Stimulated activated naive B cell treated with anti-CD40 and anti-IgM and Interleukin-4, amounts not matched to agents 10 μg/mL and 1 μg/mL and 100 μg/mL, for 72 hours (primary cell): ENCODE results near the gene GBX1.
A peak's percentile ranks its signal among the peaks of the same experiment; 100 is the strongest.

Experiments
- ATAC-seq, 2 donors: fragments of 150-1000 bp; cut with Tn5 transposase; replicated peaks; 2 replicates each; pipeline ENCODE4 v1.10.0; 2021; ENCODE audit warnings: moderate library complexity in 1 of 2
- DNase-seq: peaks from one replicate; pipeline ENCODE4 v3.0.0; 2021
- H3K27ac Mint-ChIP-seq: one replicate; pipeline ENCODE4 v1.8.0; 2022; ENCODE audit warnings: mild to moderate bottlenecking, mixed read lengths
- H3K27me3 Mint-ChIP-seq, 2 donors: one replicate each; pipeline ENCODE4 v1.8.0; 2022; ENCODE audit warnings: mixed read lengths in 2 of 2
- H3K36me3 Mint-ChIP-seq, 2 donors: one replicate each; pipeline ENCODE4 v1.8.0; 2022; ENCODE audit warnings: mixed read lengths in 2 of 2, mild to moderate bottlenecking in 1 of 2
- H3K4me1 Mint-ChIP-seq, 2 donors: one replicate each; pipeline ENCODE4 v1.8.0; 2022; ENCODE audit warnings: mixed read lengths in 2 of 2, mild to moderate bottlenecking in 1 of 2
- H3K4me3 Mint-ChIP-seq, 2 donors: one replicate each; pipeline ENCODE4 v1.8.0; 2022; ENCODE audit warnings: mild to moderate bottlenecking in 2 of 2, mixed read lengths in 2 of 2, moderate library complexity in 1 of 2
- H3K9me3 Mint-ChIP-seq, 2 donors: one replicate each; pipeline ENCODE4 v1.8.0; 2022; ENCODE audit warnings: mixed read lengths in 2 of 2, mild to moderate bottlenecking in 1 of 2

GBX1 gene

GRCh38 chr7:151173386-151174245, 6.1 kb upstream of the GBX1 start:
- Mint-ChIP-seq H3K36me3 (peaks cover 3% of the 10 kb centered on the region in 2 donors), H3K9me3 (peaks cover 0 to 2% of the 10 kb centered on the region in 2 donors), H3K27ac (no peak overlapping the region), H3K27me3 (peaks cover 61 to 85% of the 10 kb centered on the region in 2 donors), H3K4me1 (peaks cover 9 to 10% of the 10 kb centered on the region in 2 donors), H3K4me3 (no peak overlapping the region)
- DNase-seq (no peak), ATAC-seq (no peak)

DNA sequence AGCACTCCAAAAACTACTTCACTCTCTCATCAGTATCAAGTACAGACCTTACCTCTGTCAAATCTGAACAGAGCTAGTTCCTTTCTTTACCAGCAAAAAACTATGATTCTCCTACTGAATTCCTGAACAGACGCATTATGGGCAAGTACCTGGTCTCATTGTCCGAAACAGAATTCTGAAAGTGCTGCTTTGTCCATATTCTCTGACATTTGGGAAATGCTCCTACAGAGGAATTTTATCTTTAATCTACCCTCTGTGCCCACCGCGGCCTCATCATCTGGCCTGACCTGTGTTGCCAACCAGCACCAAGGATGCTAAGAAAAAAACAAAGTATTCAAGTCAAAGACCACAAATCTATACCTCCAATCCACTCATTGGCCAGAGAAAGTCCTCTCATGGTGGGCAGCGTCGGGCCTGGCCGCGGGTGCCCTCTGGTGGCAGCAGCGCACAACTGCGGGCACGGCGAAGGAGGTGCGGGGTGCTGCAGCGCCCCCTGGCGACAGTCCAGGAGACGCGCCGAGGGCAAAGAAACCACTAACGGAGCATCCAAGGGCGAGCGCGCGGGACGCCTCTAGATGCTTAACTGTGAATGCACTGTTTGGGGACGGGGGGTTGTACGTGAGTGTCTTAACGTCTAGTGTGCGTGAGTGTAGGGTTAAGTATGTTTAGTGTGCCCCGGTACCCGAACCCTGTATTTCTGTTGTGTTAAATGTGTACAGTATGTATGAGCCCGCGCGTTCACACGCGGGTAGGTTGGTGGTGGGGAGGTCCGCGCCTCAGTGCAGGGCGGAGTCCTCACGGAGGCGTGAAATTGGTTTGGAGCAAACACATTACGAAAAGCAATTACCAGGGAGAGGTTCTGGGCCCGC, 5.0 kb upstream of the GBX1 start:
- peaks cover 63 to 81% of the 10 kb centered on the region in 2 donors for H3K27me3 Mint-ChIP-seq

DNA sequence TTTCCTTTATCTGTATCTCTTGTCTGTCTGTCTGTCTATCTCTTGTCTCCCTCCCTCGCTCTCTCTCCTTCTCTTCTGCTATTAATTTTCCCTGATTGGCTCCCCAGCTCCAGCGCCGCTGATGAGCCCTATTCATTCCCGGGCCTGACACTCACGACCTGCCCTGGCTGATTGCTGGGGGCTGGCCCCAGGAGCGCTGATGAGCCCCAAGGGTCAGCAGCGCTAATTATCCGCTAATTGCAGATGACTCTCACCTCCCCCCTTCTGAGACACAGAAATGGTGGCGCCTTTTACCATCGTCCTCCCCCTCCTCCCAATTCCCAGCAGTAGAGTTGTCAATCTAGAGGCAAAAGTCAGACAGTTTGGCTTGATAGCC, 1.3 kb upstream of the GBX1 start:
- Mint-ChIP-seq H3K36me3 (peaks cover 0 to 3% of the 10 kb centered on the region in 2 donors), H3K4me1 (peaks cover 16 to 25% of the 10 kb centered on the region in 2 donors), H3K27me3 (peaks cover 43 to 64% of the 10 kb centered on the region in 2 donors), H3K27ac (no peak overlapping the region), H3K9me3 (no peaks in the 10 kb centered on the region), H3K4me3 (peak overlapping the region; percentile 24 to 75)
- DNase-seq (no peak), ATAC-seq (no peak)

More for the DNA sequence above, 5.0 kb upstream of the GBX1 start:
- DNase-seq: peak; percentile 60
- H3K4me1 Mint-ChIP-seq: peaks cover 13 to 15% of the 10 kb centered on the region in 2 donors
- peak; percentile 72 to 76 for ATAC-seq
- H3K9me3 Mint-ChIP-seq: peaks cover 0 to 2% of the 10 kb centered on the region in 2 donors
- H3K36me3 Mint-ChIP-seq: peaks cover 3% of the 10 kb centered on the region in 2 donors
- H3K27ac Mint-ChIP-seq: peak overlapping the region; percentile 17
- no peak overlapping the region for H3K4me3 Mint-ChIP-seq

- Mint-ChIP-seq H3K9me3 (no peaks in the 10 kb centered on the region), H3K36me3 (peaks cover 0 to 3% of the 10 kb centered on the region in 2 donors), H3K4me3 (peak overlapping the region; percentile 24 to 75), H3K4me1 (peaks cover 16 to 25% of the 10 kb centered on the region in 2 donors), H3K27ac (no peak overlapping the region), H3K27me3 (peaks cover 37 to 60% of the 10 kb centered on the region in 2 donors)
- ATAC-seq (peak; percentile 78 to 79), DNase-seq (no peak)
Measured at GRCh38 chr7:151168003-151168786, 701 bp upstream of the GBX1 start.

GRCh38 chr7:151166629-151167196, 781 bp downstream of the GBX1 start:
- no peak overlapping the region for H3K27ac Mint-ChIP-seq
- H3K36me3 Mint-ChIP-seq: no peaks in the 10 kb centered on the region
- peaks cover 26 to 46% of the 10 kb centered on the region in 2 donors for H3K27me3 Mint-ChIP-seq
- no peak for ATAC-seq
- H3K4me3 Mint-ChIP-seq: peak overlapping the region; percentile 58 to 71
- DNase-seq: no peak
- H3K4me1 Mint-ChIP-seq: peaks cover 8 to 19% of the 10 kb centered on the region in 2 donors
- no peaks in the 10 kb centered on the region for H3K9me3 Mint-ChIP-seq

- DNase-seq (no peak), ATAC-seq (no peak)
- Mint-ChIP-seq H3K4me1 (peaks cover 3 to 5% of the 10 kb centered on the region in 2 donors), H3K9me3 (no peaks in the 10 kb centered on the region), H3K36me3 (no peaks in the 10 kb centered on the region), H3K27ac (no peak overlapping the region), H3K27me3 (peaks cover 11 to 12% of the 10 kb centered on the region in 2 donors), H3K4me3 (no peak overlapping the region)
Measured at GRCh38 chr7:151161757-151162156, 5.7 kb downstream of the GBX1 start.

DNA sequence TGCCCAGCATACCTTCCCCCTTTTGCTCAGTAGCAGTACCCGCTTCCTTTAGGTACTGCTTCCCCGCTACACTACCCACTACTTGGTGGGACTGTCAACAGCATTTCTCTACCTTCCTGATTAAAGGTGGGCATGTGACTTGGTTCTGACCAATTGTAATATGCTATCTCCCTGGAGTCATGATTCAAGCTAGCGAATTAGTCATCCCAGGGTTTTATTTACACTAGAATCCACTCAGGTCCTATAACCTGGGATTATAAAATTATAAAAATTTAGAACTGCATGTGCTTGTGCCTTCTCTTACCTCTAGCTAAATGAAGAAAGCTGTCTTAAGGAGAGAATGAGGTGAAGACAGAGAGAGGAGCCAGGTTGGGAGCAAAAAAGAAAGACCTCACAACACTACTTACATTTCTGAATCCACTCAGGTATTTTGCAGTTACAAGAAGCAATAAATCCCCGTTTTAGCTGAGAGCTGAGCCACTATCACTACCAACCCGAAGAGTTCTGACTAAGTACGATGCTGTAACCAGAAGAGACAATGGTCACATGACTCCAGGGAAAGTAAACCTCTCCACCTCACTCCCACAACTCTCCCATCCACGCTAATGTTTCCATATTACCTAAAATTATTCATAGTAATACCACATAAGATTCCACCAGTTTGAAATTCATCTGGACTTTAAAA, 9.7 kb downstream of the GBX1 start:
- no peaks in the 10 kb centered on the region for H3K36me3 Mint-ChIP-seq
- no peak overlapping the region for H3K4me3 Mint-ChIP-seq
- ATAC-seq (no peak), DNase-seq (no peak)
- no peak overlapping the region for H3K27ac Mint-ChIP-seq
- H3K4me1 Mint-ChIP-seq: no peaks in the 10 kb centered on the region
- peaks cover 15 to 20% of the 10 kb centered on the region in 2 donors for H3K27me3 Mint-ChIP-seq
- no peaks in the 10 kb centered on the region for H3K9me3 Mint-ChIP-seq

GRCh38 chr7:151152643-151153513, 14.6 kb downstream of the GBX1 start:
- no peaks in the 10 kb centered on the region for H3K4me1 Mint-ChIP-seq
- peaks cover 25 to 31% of the 10 kb centered on the region in 2 donors for H3K27me3 Mint-ChIP-seq
- ATAC-seq (no peak), DNase-seq (no peak)
- no peaks in the 10 kb centered on the region for H3K9me3 Mint-ChIP-seq
- no peaks in the 10 kb centered on the region for H3K36me3 Mint-ChIP-seq
- no peak overlapping the region for H3K27ac Mint-ChIP-seq
- no peak overlapping the region for H3K4me3 Mint-ChIP-seq

DNA sequence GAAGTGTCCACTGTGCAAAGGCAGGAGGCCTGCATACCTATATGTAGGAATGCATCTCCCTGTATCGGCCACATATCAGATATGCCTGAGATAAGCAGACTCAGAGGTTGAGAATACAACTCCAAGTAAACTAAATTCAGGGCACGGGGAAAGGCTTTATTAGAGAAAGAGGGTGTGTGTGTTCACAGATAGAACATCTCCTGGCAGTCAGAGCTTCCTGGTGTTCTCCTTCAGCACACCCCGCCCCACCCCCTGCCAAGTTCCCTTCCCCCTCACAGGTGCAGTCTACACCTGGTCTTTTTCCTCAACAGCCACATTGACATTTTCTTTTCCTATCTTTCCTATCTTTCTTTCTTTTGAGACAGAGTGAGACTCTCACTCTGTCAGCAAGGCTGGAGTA, 17.1 kb downstream of the GBX1 start:
- ATAC-seq (no peak), DNase-seq (no peak)
- Mint-ChIP-seq H3K4me1 (no peaks in the 10 kb centered on the region), H3K27me3 (peaks cover 13 to 21% of the 10 kb centered on the region in 2 donors), H3K27ac (no peak overlapping the region), H3K36me3 (no peaks in the 10 kb centered on the region), H3K9me3 (no peaks in the 10 kb centered on the region), H3K4me3 (no peak overlapping the region)

DNA sequence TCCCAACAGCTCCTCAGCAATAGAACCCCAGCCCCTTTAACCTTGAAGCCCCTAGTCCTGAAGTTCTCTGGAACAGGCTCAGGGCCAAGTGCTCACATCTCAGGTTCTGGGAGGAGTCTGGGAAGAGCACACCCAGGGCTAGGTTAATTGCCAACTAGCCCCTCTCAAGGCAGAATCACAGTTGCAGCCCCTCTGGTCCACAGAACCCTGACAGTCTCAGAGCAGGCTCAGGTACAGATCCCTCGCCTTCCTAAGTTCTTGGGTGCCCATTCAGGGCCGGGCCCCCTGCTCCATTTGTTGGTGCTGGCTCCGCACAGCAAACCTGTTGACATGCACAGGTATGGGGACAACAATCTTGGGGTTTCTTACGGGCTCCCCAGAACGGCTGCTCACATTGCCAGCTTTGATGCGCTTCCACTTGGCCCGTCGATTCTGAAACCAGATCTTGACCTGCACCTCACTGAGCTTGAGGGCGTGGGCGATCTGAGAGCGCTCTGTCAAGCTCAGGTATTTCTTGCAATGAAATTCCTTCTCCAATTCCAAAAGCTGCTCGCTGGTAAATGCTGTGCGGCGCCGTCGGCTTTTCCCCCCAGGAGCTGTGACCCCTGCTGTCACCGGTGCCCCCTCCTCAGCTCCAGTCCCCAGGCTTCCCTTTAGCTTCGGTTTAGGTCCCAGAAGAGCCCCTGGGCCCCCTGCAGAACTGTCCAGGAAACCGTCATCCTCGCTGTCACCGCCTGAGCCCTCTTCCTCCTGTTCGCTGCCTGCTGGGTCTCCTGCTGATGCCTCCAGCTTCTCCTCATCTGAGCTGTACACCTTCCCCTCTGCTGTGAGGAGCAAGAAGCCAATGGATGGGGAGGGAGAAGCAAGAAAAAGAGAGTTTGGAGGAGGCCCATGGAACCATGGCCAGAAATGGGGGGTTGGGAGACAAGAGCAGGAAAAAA, 18.9 kb downstream of the GBX1 start:
- no peak overlapping the region for H3K27ac Mint-ChIP-seq
- ATAC-seq (no peak), DNase-seq (no peak)
- no peaks in the 10 kb centered on the region for H3K4me1 Mint-ChIP-seq
- H3K9me3 Mint-ChIP-seq: no peaks in the 10 kb centered on the region
- H3K4me3 Mint-ChIP-seq: no peak overlapping the region
- peaks cover 10 to 11% of the 10 kb centered on the region in 2 donors for H3K27me3 Mint-ChIP-seq
- no peaks in the 10 kb centered on the region for H3K36me3 Mint-ChIP-seq

DNA sequence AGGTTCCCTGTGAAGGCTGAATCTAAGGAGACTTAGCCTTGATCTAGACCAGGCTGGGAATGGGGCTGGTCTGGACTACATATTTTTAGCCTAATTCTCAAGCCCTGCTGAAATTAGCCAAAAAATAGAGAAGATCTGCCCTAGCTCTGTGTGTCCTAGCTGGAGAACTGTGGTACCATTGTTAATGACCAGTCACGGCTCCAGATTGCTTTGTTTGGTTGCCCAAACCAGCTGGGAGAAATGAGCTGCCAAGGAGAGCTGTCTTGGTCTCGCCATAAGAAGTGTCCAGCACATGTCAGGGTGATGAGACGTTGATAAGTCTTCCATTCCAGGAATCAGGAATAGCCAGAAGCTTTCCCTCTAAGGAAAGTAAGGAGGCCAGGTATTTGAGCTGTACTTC, 20.7 kb downstream of the GBX1 start:
- H3K4me3 Mint-ChIP-seq: no peak overlapping the region
- ATAC-seq: no peak
- no peaks in the 10 kb centered on the region for H3K9me3 Mint-ChIP-seq

GRCh38 chr7:151144387-151144786, 23.1 kb downstream of the GBX1 start:
- Mint-ChIP-seq H3K27me3 (peaks cover 5% of the 10 kb centered on the region in 2 donors), H3K36me3 (no peaks in the 10 kb centered on the region), H3K4me1 (no peaks in the 10 kb centered on the region), H3K9me3 (no peaks in the 10 kb centered on the region), H3K4me3 (no peak overlapping the region), H3K27ac (no peak overlapping the region)
- no peak for ATAC-seq
- no peak for DNase-seq

More for the DNA sequence above, 20.7 kb downstream of the GBX1 start:
- DNase-seq: no peak
- H3K27me3 Mint-ChIP-seq: peaks cover 10 to 11% of the 10 kb centered on the region in 2 donors
- H3K27ac Mint-ChIP-seq: no peak overlapping the region
- no peaks in the 10 kb centered on the region for H3K36me3 Mint-ChIP-seq
- no peaks in the 10 kb centered on the region for H3K4me1 Mint-ChIP-seq
